Urothelium cell line (cell line): ENCODE results near the gene PRADC1.
A peak's percentile ranks its signal among the peaks of the same experiment; 100 is the strongest.

ENCODE experiments used
- DNase-seq: peaks from one replicate; pipeline ENCODE4 v3.0.0; 2011; ENCODE audit warnings: low spot score, mixed read lengths
- FAIRE-seq: peaks from 2 replicates; lab custom pipeline; 2011; peaks lifted over from hg19 to GRCh38; lab: Jason Lieb, UNC

Gene PRADC1

GRCh38 chr2:73238149-73238548 lies 5.1 kb upstream of the PRADC1 start:
- no peak for DNase-seq

DNA sequence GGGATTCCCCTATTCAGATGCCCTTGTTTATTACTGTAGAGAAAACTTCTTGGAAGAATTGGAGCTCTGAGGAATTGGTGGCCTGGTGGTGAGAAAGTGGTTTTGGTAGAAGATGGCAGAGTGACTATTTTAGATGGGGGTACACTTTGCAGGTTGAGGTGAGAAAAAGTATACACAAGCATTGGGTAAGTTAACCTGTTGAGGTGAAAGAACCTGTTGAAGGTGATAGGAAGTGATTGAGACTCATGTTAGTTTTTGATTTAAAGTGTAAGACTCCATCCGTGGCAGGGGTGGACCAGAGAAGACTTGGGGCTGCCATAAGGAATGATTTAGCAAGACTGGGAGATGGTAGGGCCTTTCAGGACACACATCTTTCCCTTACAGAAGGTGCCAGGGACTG lies 4.1 kb upstream of the PRADC1 start:
- FAIRE-seq = no peak
- no peak for DNase-seq

More at GRCh38 chr2:73238149-73238548, 5.1 kb upstream of the PRADC1 start:
- no peak for FAIRE-seq

- FAIRE-seq = no peak
- DNase-seq = no peak
Observed at GRCh38 chr2:73235315-73236028, 2.4 kb upstream of the PRADC1 start.

GRCh38 chr2:73233932-73234832 lies 1.1 kb upstream of the PRADC1 start, which contains the start of gene CCT7:
Gene CCT7, plus strand, starts transcription at chr2:73234308. Its CDS starts 71 bp downstream, at chr2:73234379.
- no peak for FAIRE-seq
- DNase-seq = peak; percentile 94

- peak; percentile 31 for DNase-seq
- no peak for FAIRE-seq
Observed at GRCh38 chr2:73232403-73233153, 461 bp downstream of the PRADC1 start.

GRCh38 chr2:73228631-73229030 lies 4.4 kb downstream of the PRADC1 start:
- DNase-seq = no peak
- no peak for FAIRE-seq

GRCh38 chr2:73227086-73227485 lies 6.0 kb downstream of the PRADC1 start:
- DNase-seq (no peak), FAIRE-seq (no peak)

DNA sequence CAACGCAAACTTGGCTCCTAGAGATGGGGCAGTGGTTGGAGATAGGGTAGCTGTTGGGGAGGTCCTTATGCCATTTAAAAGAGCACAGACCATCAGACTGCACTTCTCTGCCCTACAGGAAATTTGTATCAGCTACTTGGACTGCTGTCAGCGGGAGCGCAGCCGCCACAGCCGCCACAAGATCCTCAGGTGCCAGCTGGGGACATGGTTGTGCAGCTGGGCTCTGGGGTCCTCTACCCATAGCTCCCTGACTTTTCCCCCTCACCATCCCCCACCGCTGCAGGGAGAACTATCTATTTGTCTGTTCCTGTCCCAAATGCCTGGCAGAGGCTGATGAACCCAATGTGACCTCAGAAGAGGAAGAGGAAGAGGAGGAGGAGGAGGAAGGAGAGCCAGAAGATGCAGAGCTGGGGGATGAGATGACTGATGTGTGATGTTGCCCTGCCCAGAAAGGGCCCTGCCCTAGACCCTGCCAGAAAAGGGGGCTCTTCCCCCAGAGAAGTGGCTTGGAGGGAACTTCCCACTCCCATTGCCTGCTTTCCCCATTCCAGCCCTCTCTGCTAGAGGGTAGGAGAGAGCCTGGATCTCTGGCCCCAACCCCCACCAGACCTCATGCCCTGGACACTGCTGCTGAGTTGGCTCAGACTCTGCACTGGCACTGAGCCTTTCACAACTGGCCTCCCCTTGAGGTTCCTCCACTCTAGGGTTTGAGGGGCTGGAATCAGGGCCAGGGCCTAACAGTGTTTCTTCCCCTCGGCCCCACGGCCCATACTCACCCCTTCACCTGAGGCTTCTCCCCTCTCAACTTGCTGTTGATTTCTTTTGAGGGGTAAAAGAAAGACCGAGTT lies 7.3 kb downstream of the PRADC1 start:
- FAIRE-seq (no peak), DNase-seq (no peak)

DNA sequence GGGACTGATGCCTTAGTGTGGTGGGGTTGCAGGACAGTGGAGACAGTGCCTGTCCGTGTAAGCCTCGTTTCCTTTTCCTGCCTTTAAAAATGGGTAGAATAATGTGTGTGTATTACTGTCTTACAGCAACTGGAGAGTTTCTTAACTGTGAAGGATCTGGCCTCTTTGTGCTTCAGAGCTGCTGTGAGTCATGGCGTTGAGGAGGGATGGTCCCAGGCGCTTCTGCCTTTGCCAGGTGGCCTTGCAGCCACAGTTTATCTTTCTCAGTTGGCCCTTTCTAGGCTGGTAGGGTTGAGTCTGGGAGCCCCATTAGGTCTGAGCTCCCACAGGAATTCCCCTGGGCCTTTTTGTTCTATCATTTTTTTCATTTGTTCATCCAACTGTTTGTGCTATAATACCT lies 9.2 kb downstream of the PRADC1 start:
- no peak for DNase-seq
- no peak for FAIRE-seq

DNA sequence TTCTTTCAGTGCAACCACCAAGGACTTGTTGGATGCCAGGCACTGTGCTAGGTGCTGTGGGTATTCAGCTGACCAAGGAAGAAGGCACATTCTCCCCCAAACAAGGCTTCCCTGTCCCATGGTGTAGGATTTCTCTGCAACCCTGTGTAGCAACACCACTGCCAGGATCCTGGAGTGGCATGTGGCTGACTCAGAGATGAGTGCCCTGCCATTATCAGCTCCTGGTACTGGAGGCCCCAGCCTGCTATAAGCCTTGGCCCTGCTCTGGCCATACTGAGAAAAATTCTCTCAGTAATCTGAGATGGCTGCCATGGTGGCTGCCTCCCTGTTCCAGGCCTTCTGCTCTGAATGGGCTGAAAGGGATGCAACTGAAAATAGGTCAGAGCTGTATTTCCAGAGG lies 14.7 kb downstream of the PRADC1 start:
- no peak for FAIRE-seq

DNA sequence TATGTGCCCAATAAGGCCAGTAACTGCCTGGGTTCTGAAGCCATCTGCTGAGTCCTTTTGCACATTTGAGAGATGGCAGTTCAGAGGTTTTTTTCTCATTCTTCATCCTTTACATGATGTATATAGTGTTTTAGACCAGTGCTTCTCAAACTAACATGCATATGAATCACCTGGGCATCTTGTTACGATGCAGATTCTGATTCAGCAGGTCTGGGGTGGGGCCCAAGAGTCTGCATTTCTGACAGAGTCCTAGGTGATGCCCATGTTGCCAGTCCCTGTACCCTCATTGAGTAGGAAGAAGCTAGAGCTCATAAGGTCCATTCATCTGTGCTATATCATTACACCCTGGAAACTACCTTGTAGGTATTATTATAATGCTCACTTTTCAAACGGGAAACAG lies 15.2 kb downstream of the PRADC1 start:
- FAIRE-seq (no peak), DNase-seq (no peak)

More for the DNA sequence above, 14.7 kb downstream of the PRADC1 start:
- no peak for DNase-seq

DNA sequence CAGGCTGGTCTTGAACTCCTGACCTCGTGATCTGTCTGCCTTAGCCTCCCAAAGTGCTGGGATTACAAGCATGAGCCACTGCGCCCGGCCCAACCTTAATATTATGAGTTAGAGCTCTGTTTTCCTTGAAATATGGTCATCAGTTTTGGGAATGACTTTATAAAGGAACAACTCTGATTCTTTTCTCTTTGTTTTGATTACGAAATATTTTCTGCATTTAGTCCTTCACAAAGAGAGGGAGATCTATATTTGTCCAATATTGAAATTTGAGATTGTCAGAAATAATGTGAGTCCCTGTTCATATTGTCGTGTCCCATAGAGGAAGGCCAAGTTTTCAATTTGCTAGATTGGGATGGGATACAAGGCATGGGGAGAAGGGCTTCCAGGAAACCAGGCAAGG lies 15.9 kb downstream of the PRADC1 start:
- DNase-seq (no peak), FAIRE-seq (no peak)

GRCh38 chr2:73215254-73215653 lies 17.8 kb downstream of the PRADC1 start:
- DNase-seq = no peak
- no peak for FAIRE-seq

DNA sequence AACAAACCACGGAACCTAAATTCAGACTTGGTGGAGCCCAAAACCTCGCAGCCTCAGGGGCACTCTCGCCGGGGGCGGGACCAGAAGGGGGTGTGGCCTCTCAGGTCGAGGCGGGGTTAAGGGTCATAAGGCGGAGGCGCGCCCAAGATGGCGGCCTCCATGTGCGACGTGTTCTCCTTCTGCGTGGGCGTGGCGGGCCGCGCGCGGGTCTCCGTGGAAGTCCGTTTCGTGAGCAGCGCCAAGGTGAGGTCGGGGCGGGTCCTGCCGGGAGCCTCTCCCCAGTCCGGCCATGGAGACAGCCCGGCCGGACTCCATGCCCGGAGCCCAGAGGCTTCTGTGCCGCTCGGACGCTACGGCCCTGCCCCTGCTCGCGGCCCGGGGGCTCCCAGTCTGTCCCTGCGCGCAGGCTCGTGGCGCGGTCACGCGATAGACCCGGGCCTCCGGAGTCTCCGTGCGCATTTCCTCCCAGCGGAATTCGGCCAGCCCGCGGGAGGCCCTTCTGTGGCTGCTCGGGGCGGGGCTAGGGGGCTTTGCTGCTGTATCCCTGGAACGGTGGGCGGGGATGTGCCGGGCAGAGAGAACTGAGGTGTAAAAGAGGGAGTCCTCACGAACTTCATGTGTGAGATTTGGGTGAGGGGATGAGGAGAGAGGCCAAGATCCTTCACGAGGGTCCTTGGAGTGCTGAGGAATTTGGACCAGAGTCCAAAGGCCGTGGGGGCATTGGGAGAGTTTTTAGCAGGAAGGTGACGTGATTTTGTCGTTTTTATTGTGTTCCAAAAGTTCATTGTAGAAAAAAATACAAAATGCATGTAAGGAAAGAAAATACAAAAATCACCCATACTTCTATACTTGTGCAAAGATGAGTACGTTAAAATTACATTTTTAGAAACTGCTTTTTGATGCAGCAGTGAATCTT lies 18.7 kb downstream of the PRADC1 start, which contains the start of gene SMYD5:
TSS of gene SMYD5 (plus strand) at position 126 of the 916 bp plus-strand sequence. CDS start at position 148, 22 bp downstream.
- FAIRE-seq = peak; percentile 81

GRCh38 chr2:73212448-73213176 lies 20.4 kb downstream of the PRADC1 start:
- DNase-seq (peak; percentile 89), FAIRE-seq (no peak)

More for the DNA sequence above, 18.7 kb downstream of the PRADC1 start, which contains the start of gene SMYD5:
- peak; percentile 95 for DNase-seq

- FAIRE-seq (no peak), DNase-seq (no peak)
Observed at GRCh38 chr2:73212098-73212447, 21.0 kb downstream of the PRADC1 start.

DNA sequence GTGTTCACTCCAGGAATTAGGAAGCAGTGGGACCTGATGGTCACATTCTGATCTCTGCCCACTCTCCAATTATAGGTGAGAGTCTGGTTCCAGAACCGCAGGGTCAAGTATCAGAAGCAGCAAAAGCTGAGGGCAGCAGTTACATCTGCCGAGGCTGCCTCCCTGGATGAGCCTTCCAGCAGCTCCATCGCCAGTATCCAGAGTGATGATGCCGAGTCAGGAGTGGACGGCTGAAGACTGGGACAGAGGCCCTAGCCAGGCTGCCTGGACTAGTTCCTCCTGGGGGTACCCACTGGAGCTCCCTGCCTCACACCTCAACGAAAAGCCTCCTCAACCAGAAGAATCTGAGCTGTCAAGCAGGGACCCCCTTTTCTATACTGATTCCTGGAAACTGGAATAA lies 22.3 kb downstream of the PRADC1 start:
- no peak for DNase-seq
- no peak for FAIRE-seq

DNA sequence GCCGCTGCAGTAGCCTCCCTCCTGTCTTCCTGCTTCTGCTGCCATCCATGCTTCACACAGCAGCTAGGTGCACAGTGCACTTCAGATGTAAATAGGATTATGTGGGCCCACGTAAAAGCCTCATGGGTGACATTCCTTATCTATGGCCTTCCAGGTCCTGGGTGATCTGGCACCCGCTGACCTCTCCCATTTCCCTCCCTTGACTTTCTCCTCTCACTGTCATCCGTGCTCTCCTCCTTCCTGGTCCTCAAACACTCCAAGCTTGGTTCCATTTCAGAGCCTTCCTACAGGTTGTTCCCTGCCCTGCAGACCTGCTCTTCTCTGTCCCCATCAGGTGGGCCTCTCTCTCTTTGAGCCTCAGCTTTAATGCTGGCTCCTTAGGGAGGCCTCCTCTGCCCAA lies 23.0 kb downstream of the PRADC1 start:
- no peak for DNase-seq
- FAIRE-seq = no peak
